Measurements from ENCODE around the gene KCND3. TPM values are rescaled to one million over a fixed set of nuclear protein-coding genes. Genes with fewer than 3 reads are reported as not detected.

Gene KCND3
- total RNA-seq, 1 experiment from 2014 or later, result not detected

DNA sequence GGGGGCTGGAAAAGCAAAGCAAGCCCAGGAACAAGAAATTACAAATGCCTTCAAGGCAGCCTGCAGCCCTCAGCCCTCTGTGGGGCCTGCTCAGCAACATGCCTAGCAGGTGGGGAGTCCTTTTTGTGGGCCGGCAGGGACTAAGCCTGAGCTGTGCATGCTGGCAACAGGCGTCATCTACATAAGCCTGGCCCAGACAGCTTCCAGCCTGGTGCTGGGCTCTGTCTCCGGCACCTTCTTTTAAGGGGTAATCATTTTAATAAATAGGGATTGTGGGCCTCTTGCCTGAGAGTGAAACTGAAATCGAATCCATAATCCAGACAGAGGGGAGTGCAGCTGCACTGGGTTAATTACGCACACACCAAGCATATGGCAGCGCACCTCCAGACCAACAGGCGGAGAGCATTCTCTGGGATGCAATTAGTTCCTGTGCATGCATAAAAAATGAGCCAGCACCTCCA lies 137.2 kb downstream of the KCND3 start:
- intact Hi-C loops (cut with micrococcal nuclease), result no loop called here
- TF ChIP-seq, protein P1, sequence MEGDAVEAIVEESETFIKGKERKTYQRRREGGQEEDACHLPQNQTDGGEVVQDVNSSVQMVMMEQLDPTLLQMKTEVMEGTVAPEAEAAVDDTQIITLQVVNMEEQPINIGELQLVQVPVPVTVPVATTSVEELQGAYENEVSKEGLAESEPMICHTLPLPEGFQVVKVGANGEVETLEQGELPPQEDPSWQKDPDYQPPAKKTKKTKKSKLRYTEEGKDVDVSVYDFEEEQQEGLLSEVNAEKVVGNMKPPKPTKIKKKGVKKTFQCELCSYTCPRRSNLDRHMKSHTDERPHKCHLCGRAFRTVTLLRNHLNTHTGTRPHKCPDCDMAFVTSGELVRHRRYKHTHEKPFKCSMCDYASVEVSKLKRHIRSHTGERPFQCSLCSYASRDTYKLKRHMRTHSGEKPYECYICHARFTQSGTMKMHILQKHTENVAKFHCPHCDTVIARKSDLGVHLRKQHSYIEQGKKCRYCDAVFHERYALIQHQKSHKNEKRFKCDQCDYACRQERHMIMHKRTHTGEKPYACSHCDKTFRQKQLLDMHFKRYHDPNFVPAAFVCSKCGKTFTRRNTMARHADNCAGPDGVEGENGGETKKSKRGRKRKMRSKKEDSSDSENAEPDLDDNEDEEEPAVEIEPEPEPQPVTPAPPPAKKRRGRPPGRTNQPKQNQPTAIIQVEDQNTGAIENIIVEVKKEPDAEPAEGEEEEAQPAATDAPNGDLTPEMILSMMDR (IDR thresholded peaks at IDR 0.05; ENCODE audit: unreplicated experiment), result no peak
- CTCF ChIA-PET, result no interaction called here
- POLR2A ChIA-PET, result no interaction called here
- DNase-seq (ENCODE audit: unreplicated experiment), result no peak
- no peaks in the 10 kb centered on the region for H3K36me3 Mint-ChIP-seq (ENCODE audit: insufficient read depth, unreplicated experiment)
- no TSS peak for BruUV-seq (replicated peaks)
- peaks cover 74% of the 10 kb centered on the region for H3K27me3 Mint-ChIP-seq (ENCODE audit: insufficient read depth, unreplicated experiment)
- H3K4me3 Mint-ChIP-seq (ENCODE audit: unreplicated experiment), result no peak overlapping the region
- H3K9me3 Mint-ChIP-seq (ENCODE audit: unreplicated experiment), result no peaks in the 10 kb centered on the region
- H3K4me1 Mint-ChIP-seq (ENCODE audit: insufficient read depth, unreplicated experiment), result no peaks in the 10 kb centered on the region
- H3K27ac Mint-ChIP-seq (ENCODE audit: low read depth, unreplicated experiment), result no peak overlapping the region

DNA sequence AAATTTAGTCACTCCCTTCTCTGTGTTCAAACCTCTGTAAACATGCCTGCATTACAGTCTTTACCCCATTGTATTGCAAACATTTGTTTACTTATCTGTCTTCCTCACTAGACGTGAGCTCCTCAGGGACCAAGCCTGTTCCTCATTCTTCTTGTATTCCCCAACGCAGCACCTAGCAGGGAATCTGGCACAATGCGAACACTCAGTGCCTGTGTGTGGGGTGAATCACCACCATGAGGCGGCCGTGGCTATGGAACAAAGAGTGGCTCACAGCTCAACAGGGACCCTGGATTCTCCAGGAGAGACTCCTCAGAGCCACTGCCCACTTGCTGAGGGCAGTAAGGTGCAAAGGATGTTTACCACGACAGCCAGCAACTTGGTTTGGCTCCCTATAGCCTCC lies 137.9 kb downstream of the KCND3 start:
- DNase-seq (ENCODE audit: unreplicated experiment), result no peak
- CTCF ChIA-PET, result interaction anchor here (0.6 kb wide), 2 partner anchors 355 to 494 kb away, joined by 3 read pairs; no protein-coding TSS in a partner anchor
- no peak overlapping the region for H3K27ac Mint-ChIP-seq (ENCODE audit: low read depth, unreplicated experiment)

DNA sequence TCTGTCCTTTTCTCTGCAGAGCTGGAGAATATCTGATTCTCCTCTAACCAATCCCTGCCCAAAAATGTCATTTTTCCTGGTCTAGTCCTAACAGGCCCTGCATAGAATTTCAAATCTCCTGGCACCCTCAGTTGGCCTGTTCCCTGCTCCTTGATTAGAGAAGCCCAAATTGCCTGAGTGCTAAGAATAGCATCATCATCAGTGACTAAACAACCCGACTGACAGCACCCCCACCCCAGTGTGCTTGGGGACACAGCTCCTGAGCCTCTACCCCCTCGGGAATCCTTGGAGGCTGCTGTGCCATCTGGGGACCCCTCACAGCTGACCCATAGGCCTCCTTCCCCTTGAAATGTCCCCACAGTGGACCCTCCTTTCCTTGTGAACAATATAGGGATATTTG lies 139.4 kb downstream of the KCND3 start:
- no TSS peak for BruUV-seq (replicated peaks)

More for the DNA sequence above, 137.9 kb downstream of the KCND3 start:
- Mint-ChIP-seq H3K36me3 (ENCODE audit: insufficient read depth, unreplicated experiment) (no peaks in the 10 kb centered on the region), H3K4me3 (ENCODE audit: unreplicated experiment) (no peak overlapping the region), H3K9me3 (ENCODE audit: unreplicated experiment) (no peaks in the 10 kb centered on the region), H3K27me3 (ENCODE audit: insufficient read depth, unreplicated experiment) (peaks cover 67% of the 10 kb centered on the region), H3K4me1 (ENCODE audit: insufficient read depth, unreplicated experiment) (no peaks in the 10 kb centered on the region)
- intact Hi-C loops (cut with micrococcal nuclease), result no loop called here
- no TSS peak for BruUV-seq (replicated peaks)
- TF ChIP-seq, protein P1 (IDR thresholded peaks at IDR 0.05; ENCODE audit: unreplicated experiment), result no peak
- POLR2A ChIA-PET, result no interaction called here

DNA sequence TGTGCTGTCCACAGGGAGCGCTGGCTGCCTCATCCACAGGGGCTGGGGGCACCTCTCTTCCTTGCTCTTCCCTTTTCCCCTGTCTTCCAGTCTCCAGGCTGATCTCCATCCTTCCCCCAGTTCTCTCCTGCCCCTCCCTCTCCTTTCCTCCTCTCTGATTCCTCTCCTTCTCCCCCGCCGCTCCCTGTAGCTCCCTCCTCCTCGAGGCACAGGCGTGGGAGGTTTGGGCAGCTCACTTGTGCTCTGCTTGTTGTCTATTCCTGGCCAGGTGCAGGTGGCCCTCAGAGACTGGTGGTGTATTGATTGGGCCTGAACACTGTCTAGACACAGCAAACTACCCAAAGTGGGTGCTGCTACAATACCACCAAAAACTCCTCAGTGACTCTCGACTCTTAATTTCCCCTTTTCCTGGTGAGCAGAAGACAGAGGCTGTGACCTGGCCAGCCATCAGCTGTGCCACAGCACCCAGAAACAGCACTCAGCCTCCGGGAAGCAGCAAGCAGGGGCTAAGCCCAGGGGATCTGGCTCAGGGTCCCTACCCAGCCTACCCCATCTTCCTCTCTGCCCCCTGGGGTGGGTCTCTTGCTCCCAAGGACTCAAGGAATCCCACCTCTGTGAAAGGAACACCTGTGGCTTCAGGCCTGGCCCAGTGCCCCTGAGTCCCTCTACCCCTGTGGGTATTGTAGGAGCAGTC lies 140.5 kb downstream of the KCND3 start:
- Mint-ChIP-seq H3K36me3 (ENCODE audit: insufficient read depth, unreplicated experiment) (no peaks in the 10 kb centered on the region), H3K4me3 (ENCODE audit: unreplicated experiment) (no peak overlapping the region), H3K9me3 (ENCODE audit: unreplicated experiment) (no peaks in the 10 kb centered on the region), H3K4me1 (ENCODE audit: insufficient read depth, unreplicated experiment) (no peaks in the 10 kb centered on the region), H3K27me3 (ENCODE audit: insufficient read depth, unreplicated experiment) (peaks cover 82% of the 10 kb centered on the region), H3K27ac (ENCODE audit: low read depth, unreplicated experiment) (no peak overlapping the region)
- intact Hi-C loops (cut with micrococcal nuclease), result no loop called here
- DNase-seq (ENCODE audit: unreplicated experiment), result no peak
- no TSS peak for BruUV-seq (replicated peaks)
- TF ChIP-seq, protein P1 (IDR thresholded peaks at IDR 0.05; ENCODE audit: unreplicated experiment), result no peak
- ChIA-PET CTCF (interaction anchor here (0.6 kb wide), 1 partner anchor 386 kb away, joined by 3 read pairs; no protein-coding TSS in a partner anchor), POLR2A (no interaction called here)

More for the DNA sequence above, 139.4 kb downstream of the KCND3 start:
- peaks cover 79% of the 10 kb centered on the region for H3K27me3 Mint-ChIP-seq (ENCODE audit: insufficient read depth, unreplicated experiment)
- DNase-seq (ENCODE audit: unreplicated experiment), result no peak
- H3K36me3 Mint-ChIP-seq (ENCODE audit: insufficient read depth, unreplicated experiment), result no peaks in the 10 kb centered on the region
- H3K27ac Mint-ChIP-seq (ENCODE audit: low read depth, unreplicated experiment), result no peak overlapping the region
- no peak overlapping the region for H3K4me3 Mint-ChIP-seq (ENCODE audit: unreplicated experiment)
- intact Hi-C loops (cut with micrococcal nuclease), result no loop called here
- H3K9me3 Mint-ChIP-seq (ENCODE audit: unreplicated experiment), result no peaks in the 10 kb centered on the region
- ChIA-PET POLR2A (interaction anchor here (0.6 kb wide), 1 partner anchor 439 kb away, joined by 5 read pairs; no protein-coding TSS in a partner anchor), CTCF (no interaction called here)
- TF ChIP-seq, protein P1 (IDR thresholded peaks at IDR 0.05; ENCODE audit: unreplicated experiment), result no peak
- H3K4me1 Mint-ChIP-seq (ENCODE audit: insufficient read depth, unreplicated experiment), result no peaks in the 10 kb centered on the region

All from MCF 10A (cell line).